Stomach (tissue), 9 donors: ENCODE measurements around the gene IARS1. TPM values are rescaled to one million over a fixed set of nuclear protein-coding genes. Genes with fewer than 3 reads are reported as not detected.

Source experiments
- DNase-seq, 2 donors: peaks; one replicate each; pipeline versions ENCODE4 v3.0.0 to v3.0.0-alpha.2; 2013 to 2019
- H3K27ac ChIP-seq, 5 donors: fragments of 200-600 bp in 4 of 5; sonication (generic) in 4 of 5; one replicate each; pipeline ENCODE4 v1.5.1; 2013 to 2019; ENCODE audit warnings: mild to moderate bottlenecking in 1 of 5, moderate library complexity in 1 of 5
- H3K27me3 ChIP-seq, 3 donors: fragments of 200-600 bp; sonication (generic); one replicate each; pipeline ENCODE4 v1.5.1; 2017 to 2019; ENCODE audit warnings: mixed run types in 1 of 3
- H3K36me3 ChIP-seq, 4 donors: fragments of 200-600 bp; sonication (generic); 1 replicate in 3 of 4; 2 replicates in 1 of 4; pipeline ENCODE4 v1.5.1; 2016 to 2019
- H3K4me1 ChIP-seq, 4 donors: fragments of 200-600 bp; sonication (generic); one replicate each; pipeline ENCODE4 v1.5.1; 2016 to 2019
- H3K4me3 ChIP-seq, 4 donors: fragments of 200-600 bp; sonication (generic) in 3 of 4; one replicate each; pipeline ENCODE4 v1.5.1; 2016 to 2019; ENCODE audit warnings: mild to moderate bottlenecking in 1 of 4
- H3K9me3 ChIP-seq, 4 donors: fragments of 200-600 bp; sonication (generic); one replicate each; pipeline ENCODE4 v1.5.1; 2016 to 2019
- CTCF ChIP-seq, 7 experiments: fragments of 450-650 bp in 4 of 7; fragments of 200-600 bp in 3 of 7; sonication (generic) in 3 of 7; IDR thresholded peaks; one replicate each; pipeline ENCODE4 v1.5.1; 2016 to 2019; ENCODE audit warnings: antibody characterized with exemption in 7 of 7, control low read depth in 2 of 7, mild to moderate bottlenecking in 1 of 7
- EP300 ChIP-seq: sonication (generic); formaldehyde crosslinking; IDR thresholded peaks from one replicate; pipeline ENCODE4 v1.6.1; 2017; ENCODE audit warnings: antibody characterized with exemption
- POLR2A ChIP-seq, 4 donors: fragments of 450-650 bp; IDR thresholded peaks; one replicate each; pipeline ENCODE4 v1.6.1; 2016; ENCODE audit warnings: antibody characterized with exemption in 4 of 4, control low read depth in 2 of 4, mild to moderate bottlenecking in 1 of 4, moderate library complexity in 1 of 4
- POLR2AphosphoS5 ChIP-seq, 3 donors: sonication (generic); formaldehyde crosslinking; IDR thresholded peaks; one replicate each; pipeline ENCODE4 v1.6.1; 2016; ENCODE audit warnings: antibody characterized with exemption in 3 of 3
- WGBS, 5 donors: extraction: QIAGEN DNeasy Blood & Tissue Kit in 3 of 5; methylation state at CpG; one replicate each; pipeline versions ENCODE4 v1.1.5 to v1.1.7; 2013 to 2018; 5-methylcytosine and 5-hydroxymethylcytosine counted together
- intact Hi-C: fragments of 100-400 bp; cut with DNase I; formaldehyde crosslinking; loops from one replicate; pipeline ENCODE4 v1.15.1; 2023; ENCODE audit warnings: low total_unique reads
- polyA plus RNA-seq, 3 donors: library from polyadenylated mRNA; stranded (reverse); fragments of 200-250 nt; gene quantifications; one replicate each; pipeline ENCODE4 v1.2.3, GENCODE V29; 2013
- small RNA-seq, 4 donors: library from RNA; depleted of rRNA; stranded (forward); fragments of <200 nt; gene quantifications; one replicate each; pipeline ENCODE3, GENCODE V24; 2016
- total RNA-seq, 5 donors: library from RNA; depleted of rRNA; stranded (reverse); fragments of >200 nt; gene quantifications; one replicate each; pipeline versions ENCODE4 v1.1.0 to v1.2.3, GENCODE V29; 2014 to 2016
- donor health status: healthy with polysubstance abuse.
- donor health status: Bipolar disorder and iron deficiency.
- donor health status: healthy.

The IARS1 gene
- total and polyA plus RNA-seq, 8 donors: 11.0 to 328 (median 71.2) TPM

- Histone ChIP-seq H3K9me3 (no peaks in the 10 kb centered on the region), H3K4me1 (no peaks in the 10 kb centered on the region), H3K4me3 (no peak overlapping the region), H3K36me3 (peaks cover 75 to 100% (median 100%) of the 10 kb centered on the region in 4 donors), H3K27ac (no peak overlapping the region), H3K27me3 (no peaks in the 10 kb centered on the region)
- DNase-seq: no peak
- 65 to 80% (median 71%) methylated on average over 4 of the region's 4 CpGs for WGBS, 5 donors
- intact Hi-C loops: no loop called here
- TF ChIP-seq POLR2AphosphoS5 (IDR thresholded peaks at IDR 0.05) (no peak), POLR2A (IDR thresholded peaks at IDR 0.05) (no peak), CTCF (IDR thresholded peaks at IDR 0.05) (no peak), EP300 (no peak)
These were observed 39.8 kb downstream of the IARS1 start for GRCh38 chr9:92253656-92254055.

- no peaks in the 10 kb centered on the region for H3K27me3 ChIP-seq
- peak in 1 of 2 donors; percentile 10 for DNase-seq
- H3K4me1 ChIP-seq: peaks cover 0 to 12% (median 6%) of the 10 kb centered on the region in 4 donors
- intact Hi-C loops: no loop called here
- peaks cover 75 to 100% (median 100%) of the 10 kb centered on the region in 4 donors for H3K36me3 ChIP-seq
- 89 to 94% (median 92%) methylated on average over 3 of the region's 3 CpGs for WGBS, 5 donors
- H3K27ac ChIP-seq: no peak overlapping the region
- no peaks in the 10 kb centered on the region for H3K9me3 ChIP-seq
- TF ChIP-seq EP300 (no peak), POLR2A (IDR thresholded peaks at IDR 0.05) (no peak), CTCF (IDR thresholded peaks at IDR 0.05) (no peak), POLR2AphosphoS5 (IDR thresholded peaks at IDR 0.05) (no peak)
- H3K4me3 ChIP-seq: no peak overlapping the region
These were observed 45.5 kb downstream of the IARS1 start for GRCh38 chr9:92247981-92248380.

- Histone ChIP-seq H3K36me3 (peaks cover 72 to 100% (median 100%) of the 10 kb centered on the region in 4 donors), H3K9me3 (no peaks in the 10 kb centered on the region), H3K27me3 (no peaks in the 10 kb centered on the region), H3K4me1 (peaks cover 0 to 12% (median 6%) of the 10 kb centered on the region in 4 donors), H3K4me3 (no peak overlapping the region), H3K27ac (no peak overlapping the region)
- WGBS, 5 donors: 84 to 94% (median 86%) methylated on average over 4 of the region's 4 CpGs
- no peak for TF ChIP-seq EP300
- no peak for TF ChIP-seq POLR2AphosphoS5 (IDR thresholded peaks at IDR 0.05)
- no peak for TF ChIP-seq POLR2A (IDR thresholded peaks at IDR 0.05)
- no peak for TF ChIP-seq CTCF (IDR thresholded peaks at IDR 0.05)
- intact Hi-C loops: no loop called here
- DNase-seq: no peak
These were observed 46.2 kb downstream of the IARS1 start for GRCh38 chr9:92247296-92247695.

- WGBS, 5 donors: 71 to 86% (median 82%) methylated on average over 7 of the region's 7 CpGs
- H3K9me3 ChIP-seq: no peaks in the 10 kb centered on the region
- no peaks in the 10 kb centered on the region for H3K27me3 ChIP-seq
- intact Hi-C loops: no loop called here
- peak overlapping the region in 1 of 5 donors; percentile 8 for H3K27ac ChIP-seq
- peaks cover 0 to 12% (median 6%) of the 10 kb centered on the region in 4 donors for H3K4me1 ChIP-seq
- DNase-seq: peak in 1 of 2 donors; percentile 18
- TF ChIP-seq POLR2AphosphoS5 (IDR thresholded peaks at IDR 0.05) (no peak), POLR2A (IDR thresholded peaks at IDR 0.05) (no peak), EP300 (no peak), CTCF (IDR thresholded peaks at IDR 0.05) (no peak)
- H3K36me3 ChIP-seq: peaks cover 81 to 100% (median 100%) of the 10 kb centered on the region in 4 donors
- no peak overlapping the region for H3K4me3 ChIP-seq
These were observed 48.3 kb downstream of the IARS1 start for GRCh38 chr9:92245005-92245797.

Small RNA genes within 50 kb of the gene (small RNA-seq; reads per million reads assigned to genes)
- 0 reads per million in 4 donors for gene MIR3651
- 0.79 to 8.5 (median 1.3) reads per million in 4 donors for gene SNORA84

Other genes with a start within 250 kb of the IARS1 start
- 100 to 1,000 TPM in 3 of 5 donors, 10 to 100 TPM in 2; 34.6 to 157 (median 145) TPM for gene SPTLC1, start 178.3 kb downstream of the IARS1 start, total RNA-seq
- gene SPTLC1, start 178.3 kb downstream of the IARS1 start, polyA plus RNA-seq: 10 to 100 TPM; 14.4 to 26.1 (median 15.9) TPM
- 10 to 100 TPM; 20.4 to 75.4 (median 32.1) TPM for gene NOL8, start 31.7 kb upstream of the IARS1 start, total RNA-seq
- 10 to 100 TPM; 11.9 to 22.2 (median 14.7) TPM for gene NOL8, start 31.7 kb upstream of the IARS1 start, polyA plus RNA-seq
- gene CENPP, start 32.3 kb upstream of the IARS1 start, total RNA-seq: 10 to 100 TPM in 2 of 5 donors, 1 to 10 TPM in 3; 1.3 to 37.9 (median 6.4) TPM
- 1 to 10 TPM; 1.4 to 2.9 (median 2.4) TPM for gene CENPP, start 32.3 kb upstream of the IARS1 start, polyA plus RNA-seq
- 100 to 1,000 TPM in 1 of 5 donors, 10 to 100 TPM in 1, 1 to 10 TPM in 3; 4.6 to 138 (median 8.4) TPM for gene OGN, start 110.9 kb upstream of the IARS1 start, total RNA-seq
- gene OGN, start 110.9 kb upstream of the IARS1 start, polyA plus RNA-seq: 1 to 10 TPM in 2 of 3 donors, under 1 TPM in 1; 0.87 to 10.0 (median 5.3) TPM
- 10 to 100 TPM in 1 of 5 donors, 1 to 10 TPM in 4; 2.0 to 18.9 (median 5.3) TPM for gene OMD, start 130.8 kb upstream of the IARS1 start, total RNA-seq
- gene OMD, start 130.8 kb upstream of the IARS1 start, polyA plus RNA-seq: 1 to 10 TPM in 2 of 3 donors, under 1 TPM in 1; 0.56 to 2.2 (median 1.2) TPM
- gene ASPN, start 188.8 kb upstream of the IARS1 start, total RNA-seq: 100 to 1,000 TPM in 1 of 5 donors, 10 to 100 TPM in 1, 1 to 10 TPM in 2, under 1 TPM in 1; 0.29 to 179 (median 9.9) TPM
- 1 to 10 TPM; 1.2 to 8.7 (median 2.0) TPM for gene ASPN, start 188.8 kb upstream of the IARS1 start, polyA plus RNA-seq
- 10 to 100 TPM in 1 of 5 donors, 1 to 10 TPM in 1, under 1 TPM in 1, not detected in 2; 0.14 to 22.6 (median 1.2) TPM for gene ECM2, start 242.3 kb upstream of the IARS1 start, total RNA-seq
- gene ECM2, start 242.3 kb upstream of the IARS1 start, polyA plus RNA-seq: 1 to 10 TPM in 1 of 3 donors, under 1 TPM in 2; 0.37 to 1.2 (median 0.90) TPM